Cardiac muscle cell (in vitro differentiated cells and primary cell): Measurements from ENCODE around the gene CRHR1. TPM values are rescaled to one million over a fixed set of nuclear protein-coding genes. Genes with fewer than 3 reads are reported as not detected.
"Not testable (repeated sequence)": the region's sequence is repeated elsewhere in the genome, so short reads cannot be mapped to it uniquely, and the experiment has no call there.

ENCODE experiments used
- DNase-seq, 2 donors: peaks; one replicate each; pipeline versions ENCODE4 v3.0.0 to v3.0.0-alpha.2; 2010 to 2017; ENCODE audit warnings: low read depth in 1 of 2, low spot score in 1 of 2
- H3K27ac ChIP-seq: fragments of 200-600 bp; sonication (generic); 2 replicates; pipeline ENCODE4 v1.5.1; 2016
- H3K27me3 ChIP-seq: fragments of 200-600 bp; sonication (generic); 2 replicates; pipeline ENCODE4 v1.6.0; 2016; ENCODE audit warnings: control low read depth
- H3K36me3 ChIP-seq: fragments of 200-600 bp; sonication (generic); 2 replicates; pipeline ENCODE4 v1.5.1; 2016; ENCODE audit warnings: control low read depth
- H3K4me1 ChIP-seq: fragments of 200-600 bp; sonication (generic); 2 replicates; pipeline ENCODE4 v1.8.1; 2017; ENCODE audit warnings: low read depth, mild to moderate bottlenecking, mixed run types
- H3K4me3 ChIP-seq: fragments of 200-600 bp; sonication (generic); 2 replicates; pipeline ENCODE4 v1.5.1; 2016; ENCODE audit warnings: mild to moderate bottlenecking
- H3K9me3 ChIP-seq: fragments of 200-600 bp; sonication (generic); 2 replicates; pipeline ENCODE4 v1.5.1; 2017; ENCODE audit warnings: low read depth, mild to moderate bottlenecking, control low read depth
- CTCF ChIP-seq: IDR thresholded peaks from 2 replicates; pipeline ENCODE4 v1.5.1; 2012; ENCODE audit warnings: low read depth, mild to moderate bottlenecking, low read length
- polyA plus RNA-seq: library from polyadenylated mRNA; unstranded; fragments of >200 nt; fragmentation: Nextera tagmentation; extraction: Ambion mirVana; gene quantifications from 2 replicates; pipeline ENCODE4 v1.2.1, GENCODE V29; 2016
- total RNA-seq: library from RNA; depleted of rRNA; stranded (reverse); fragments of >200 nt; gene quantifications from 2 replicates; pipeline ENCODE4 v1.2.3, GENCODE V29; 2016

CRHR1 gene
- total and polyA plus RNA-seq, 2 experiments from 2014 or later, result 0.86 TPM; not detected in 1

- Histone ChIP-seq H3K27ac (no peak overlapping the region), H3K9me3 (no peaks in the 10 kb centered on the region), H3K27me3 (no peaks in the 10 kb centered on the region), H3K4me1 (no peaks in the 10 kb centered on the region), H3K36me3 (no peaks in the 10 kb centered on the region), H3K4me3 (no peak overlapping the region)
- TF ChIP-seq CTCF, result no peak
- no peak for DNase-seq
These were observed 71.7 kb downstream of the CRHR1 start for GRCh38 chr17:45855691-45856336.

GRCh38 chr17:45857977-45858708 is 74.0 kb downstream of the CRHR1 start:
- no peaks in the 10 kb centered on the region for H3K27me3 ChIP-seq
- no peak overlapping the region for H3K4me3 ChIP-seq
- no peak for TF ChIP-seq CTCF
- no peak overlapping the region for H3K27ac ChIP-seq
- H3K36me3 ChIP-seq, result no peaks in the 10 kb centered on the region
- no peaks in the 10 kb centered on the region for H3K4me1 ChIP-seq
- H3K9me3 ChIP-seq, result no peaks in the 10 kb centered on the region
- peak; percentile 59 to 85 for DNase-seq

- Histone ChIP-seq H3K9me3 (no peaks in the 10 kb centered on the region), H3K27me3 (no peaks in the 10 kb centered on the region), H3K36me3 (no peaks in the 10 kb centered on the region), H3K4me1 (no peaks in the 10 kb centered on the region), H3K4me3 (no peak overlapping the region), H3K27ac (no peak overlapping the region)
- DNase-seq, result no peak
- TF ChIP-seq CTCF, result no peak
These were observed 77.0 kb downstream of the CRHR1 start for GRCh38 chr17:45861165-45861564.

GRCh38 chr17:45862127-45862526 is 78.0 kb downstream of the CRHR1 start:
- not testable (repeated sequence) for H3K36me3 ChIP-seq, H3K4me1 ChIP-seq, H3K9me3 ChIP-seq, H3K4me3 ChIP-seq, H3K27me3 ChIP-seq, H3K27ac ChIP-seq, DNase-seq

- Histone ChIP-seq H3K27me3 (no peaks in the 10 kb centered on the region), H3K9me3 (no peaks in the 10 kb centered on the region), H3K4me3 (no peak overlapping the region), H3K4me1 (no peaks in the 10 kb centered on the region), H3K27ac (no peak overlapping the region), H3K36me3 (no peaks in the 10 kb centered on the region)
- TF ChIP-seq CTCF, result no peak
- DNase-seq, result no peak
These were observed 79.9 kb downstream of the CRHR1 start for GRCh38 chr17:45863857-45864654.
